H9 (cell line): ENCODE measurements around the gene GNPNAT1. TPM values are rescaled to one million over a fixed set of nuclear protein-coding genes. Genes with fewer than 3 reads are reported as not detected.

Source experiments
- DNase-seq: peaks from one replicate; pipeline ENCODE4 v3.0.0-alpha.2; 2017
- H2AFZ ChIP-seq: one replicate; pipeline ENCODE4 v1.6.1; 2013; ENCODE audit warnings: mild to moderate bottlenecking, low read length, control low read depth, moderate library complexity
- H2AK5ac ChIP-seq: 2 replicates; pipeline ENCODE4 v1.6.1; 2013; ENCODE audit warnings: low read length, control low read depth, mixed read lengths; ENCODE audit not compliant: insufficient read length
- H2BK120ac ChIP-seq: one replicate; pipeline ENCODE4 v1.6.1; 2013; ENCODE audit warnings: low read depth, mild to moderate bottlenecking, low read length, control low read depth, inconsistent platforms; ENCODE audit not compliant: poor library complexity, severe bottlenecking
- H2BK12ac ChIP-seq: 2 replicates; pipeline ENCODE4 v1.6.1; 2013; ENCODE audit warnings: low read length, control low read depth, mixed read lengths, low read depth; ENCODE audit not compliant: insufficient read length
- H2BK15ac ChIP-seq: 2 replicates; pipeline ENCODE4 v1.6.1; 2013; ENCODE audit warnings: low read depth, low read length, control low read depth
- H2BK20ac ChIP-seq: one replicate; pipeline ENCODE4 v1.6.1; 2013; ENCODE audit warnings: low read depth, mild to moderate bottlenecking, low read length, control low read depth, inconsistent platforms; ENCODE audit not compliant: poor library complexity, severe bottlenecking
- H2BK5ac ChIP-seq: 2 replicates; pipeline ENCODE4 v1.6.1; 2013; ENCODE audit warnings: low read length, control low read depth, mixed read lengths; ENCODE audit not compliant: insufficient read length
- H3K14ac ChIP-seq: 2 replicates; pipeline ENCODE4 v1.6.1; 2013; ENCODE audit warnings: low read length, control low read depth; ENCODE audit not compliant: insufficient read depth
- H3K18ac ChIP-seq: 2 replicates; pipeline ENCODE4 v1.6.1; 2013; ENCODE audit warnings: low read depth, mild to moderate bottlenecking, mixed read lengths, low read length, control low read depth; ENCODE audit not compliant: insufficient read length
- H3K23ac ChIP-seq: 2 replicates; pipeline ENCODE4 v1.6.1; 2013; ENCODE audit warnings: low read length, control low read depth, mixed read lengths, low read depth; ENCODE audit not compliant: insufficient read length
- H3K23me2 ChIP-seq: 2 replicates; pipeline ENCODE4 v1.6.1; 2013; ENCODE audit warnings: low read depth, mild to moderate bottlenecking, mixed read lengths, low read length, control low read depth; ENCODE audit not compliant: insufficient read length, poor library complexity, severe bottlenecking
- H3K27ac ChIP-seq: 2 replicates; pipeline ENCODE4 v1.5.1; 2013; ENCODE audit warnings: low read length, control low read depth, mixed read lengths, low read depth; ENCODE audit not compliant: insufficient read length
- H3K27me3 ChIP-seq: 2 replicates; pipeline ENCODE4 v1.6.1; 2013; ENCODE audit warnings: low read length, control low read depth, inconsistent platforms; ENCODE audit not compliant: insufficient read depth
- H3K4ac ChIP-seq: 2 replicates; pipeline ENCODE4 v1.6.1; 2013; ENCODE audit warnings: low read depth, mild to moderate bottlenecking, control low read depth, inconsistent platforms, low read length, moderate library complexity
- H3K4me1 ChIP-seq: 2 replicates; pipeline ENCODE4 v1.6.1; 2013; ENCODE audit warnings: low read length, control low read depth, inconsistent platforms; ENCODE audit not compliant: insufficient read depth
- H3K4me2 ChIP-seq: 2 replicates; pipeline ENCODE4 v1.6.1; 2013; ENCODE audit warnings: low read length, control low read depth, mixed read lengths; ENCODE audit not compliant: insufficient read length, insufficient read depth
- H3K56ac ChIP-seq: 2 replicates; pipeline ENCODE4 v1.6.1; 2013; ENCODE audit warnings: low read depth, mild to moderate bottlenecking, mixed read lengths, low read length, control low read depth; ENCODE audit not compliant: insufficient read length
- H3K79me1 ChIP-seq: 2 replicates; pipeline ENCODE4 v1.6.1; 2013; ENCODE audit warnings: low read depth, mild to moderate bottlenecking, moderate library complexity, low read length, control low read depth, inconsistent platforms; ENCODE audit not compliant: insufficient read depth, poor library complexity, severe bottlenecking
- H3K79me2 ChIP-seq: 2 replicates; pipeline ENCODE4 v1.6.1; 2013; ENCODE audit warnings: low read length, control low read depth, inconsistent platforms; ENCODE audit not compliant: insufficient read depth
- H3K9ac ChIP-seq: 2 replicates; pipeline ENCODE4 v1.6.1; 2013; ENCODE audit warnings: low read length, control low read depth, mixed read lengths; ENCODE audit not compliant: insufficient read length; ENCODE audit errors: extremely low read depth
- H3K9me3 ChIP-seq: one replicate; pipeline ENCODE4 v1.6.1; 2013; ENCODE audit warnings: low read depth, low read length, inconsistent platforms; ENCODE audit not compliant: control insufficient read depth
- H3T11ph ChIP-seq: one replicate; pipeline ENCODE4 v1.6.1; 2013; ENCODE audit warnings: mild to moderate bottlenecking, low read length, control low read depth, inconsistent platforms
- H4K20me1 ChIP-seq: one replicate; pipeline ENCODE4 v1.6.1; 2013; ENCODE audit not compliant: control insufficient read depth, insufficient read length, insufficient read depth
- H4K5ac ChIP-seq: 2 replicates; pipeline ENCODE4 v1.6.1; 2013; ENCODE audit warnings: low read depth, mild to moderate bottlenecking, mixed read lengths, low read length, control low read depth; ENCODE audit not compliant: insufficient read length
- H4K8ac ChIP-seq: replicated peaks from 2 replicates; pipeline ENCODE4 v1.6.1; 2013; ENCODE audit warnings: low read length, control low read depth, mixed read lengths, low read depth; ENCODE audit not compliant: insufficient read length
- H4K91ac ChIP-seq: 2 replicates; pipeline ENCODE4 v1.6.1; 2013; ENCODE audit warnings: low read depth, mild to moderate bottlenecking, moderate library complexity, mixed read lengths, low read length, control low read depth; ENCODE audit not compliant: insufficient read length
- H3K27ac Mint-ChIP-seq, 3 experiments: 2 replicates in 2 of 3; 3 replicates in 1 of 3; pipeline ENCODE4 v1.8.0; 2020 to 2021; ENCODE audit warnings: mixed read lengths in 3 of 3, mild to moderate bottlenecking in 1 of 3, moderate library complexity in 1 of 3
- H3K27me3 Mint-ChIP-seq: 2 replicates; pipeline ENCODE4 v1.8.0; 2021; ENCODE audit warnings: low read depth, mild to moderate bottlenecking, moderate library complexity, mixed read lengths
- H3K36me3 Mint-ChIP-seq, 3 experiments: 2 replicates in 2 of 3; 3 replicates in 1 of 3; pipeline ENCODE4 v1.8.0; 2020 to 2021; ENCODE audit warnings: low read depth in 3 of 3, mixed read lengths in 3 of 3; ENCODE audit not compliant: insufficient read depth in 1 of 3
- H3K4me1 Mint-ChIP-seq, 2 experiments: 2 replicates each; pipeline ENCODE4 v1.8.0; 2020; ENCODE audit warnings: mixed read lengths in 2 of 2
- H3K4me3 Mint-ChIP-seq, 2 experiments: 2 replicates in 1 of 2; 3 replicates in 1 of 2; pipeline ENCODE4 v1.8.0; 2020 to 2021; ENCODE audit warnings: mild to moderate bottlenecking in 2 of 2, mixed read lengths in 2 of 2, moderate library complexity in 1 of 2
- H3K9me3 Mint-ChIP-seq, 2 experiments: 2 replicates in 1 of 2; 3 replicates in 1 of 2; pipeline ENCODE4 v1.8.0; 2020; ENCODE audit warnings: mild to moderate bottlenecking in 2 of 2, mixed read lengths in 2 of 2, moderate library complexity in 1 of 2
- CTCF ChIP-seq: fragments of 200-600 bp; sonication (generic); conservative IDR thresholded peaks from 3 replicates; pipeline ENCODE4 v1.8.0; 2021; ENCODE audit warnings: antibody characterized with exemption, mild to moderate bottlenecking
- WGBS: extraction: QIAGEN DNeasy Blood & Tissue Kit; methylation state at CpG from one replicate; pipeline ENCODE4 v1.1.7; 2013; ENCODE audit warnings: missing lambda C conversion rate, low lambda C conversion rate, mixed read lengths; ENCODE audit not compliant: insufficient read length; ENCODE audit errors: extremely low coverage; 5-methylcytosine and 5-hydroxymethylcytosine counted together
- total RNA-seq: library from RNA; stranded (reverse); gene quantifications from 2 replicates; pipeline ENCODE4 v1.2.1, GENCODE V29; 2021

Gene GNPNAT1
- total RNA-seq, 1 experiment from 2014 or later = 49.0 TPM

- no peak overlapping the region; a peak in 2 of 7 replicates for H3K27ac Mint-ChIP-seq
- no peaks in the 10 kb centered on the region for H3K27me3 ChIP-seq
- no peak overlapping the region for H3K14ac ChIP-seq
- H3K23ac ChIP-seq = no peak overlapping the region
- WGBS = no CpG with 5 or more reads among the region's 7 CpGs
- H2BK20ac ChIP-seq = no peak overlapping the region
- H2AK5ac ChIP-seq = no peak overlapping the region
- H3K4ac ChIP-seq = no peak overlapping the region
- no peak overlapping the region for H4K5ac ChIP-seq
- H3K4me1 ChIP-seq = no peaks in the 10 kb centered on the region
- no peak overlapping the region for H2AFZ ChIP-seq
- no peak overlapping the region for H2BK120ac ChIP-seq
- no peak overlapping the region for H4K91ac ChIP-seq
- no peaks in the 10 kb centered on the region for H3K23me2 ChIP-seq
- DNase-seq = no peak
- no peak overlapping the region for H3K27ac ChIP-seq
- no peak overlapping the region for H2BK15ac ChIP-seq
- H2BK12ac ChIP-seq = no peak overlapping the region
- H3K79me1 ChIP-seq = no peaks in the 10 kb centered on the region
- H3K4me3 Mint-ChIP-seq = no peak overlapping the region
- no peaks in the 10 kb centered on the region for H3K27me3 Mint-ChIP-seq
- TF ChIP-seq CTCF = no peak
- no peak overlapping the region for H4K8ac ChIP-seq
- no peak overlapping the region for H3K18ac ChIP-seq
- peaks cover 2 to 47% (median 13%) of the 10 kb centered on the region in 3 experiments; a peak in 5 of 7 replicates for H3K36me3 Mint-ChIP-seq
- no peaks in the 10 kb centered on the region for H3K9me3 ChIP-seq
- no peaks in the 10 kb centered on the region for H4K20me1 ChIP-seq
- no peak overlapping the region for H3K56ac ChIP-seq
- no peak overlapping the region for H3T11ph ChIP-seq
- H3K9me3 Mint-ChIP-seq = no peaks in the 10 kb centered on the region
- H2BK5ac ChIP-seq = no peak overlapping the region
- H3K79me2 ChIP-seq = no peaks in the 10 kb centered on the region
- no peak overlapping the region for H3K4me2 ChIP-seq
- H3K4me1 Mint-ChIP-seq = no peaks in the 10 kb centered on the region
- no peak overlapping the region for H3K9ac ChIP-seq
These were observed 12.7 kb downstream of the GNPNAT1 start for GRCh38 chr14:52778702-52779101.
